GM19468 (cell line): ENCODE measurements around the gene ZNF648.
"Not testable (repeated sequence)": the region's sequence is repeated elsewhere in the genome, so short reads cannot be mapped to it uniquely, and the experiment has no call there.

Experiments used
- ATAC-seq: cut with Tn5 transposase; IDR thresholded peaks from one replicate; pipeline ENCODE4 v1.9.1; 2021; ENCODE audit warnings: mild to moderate bottlenecking, moderate library complexity, moderate number of reproducible peaks; ENCODE audit not compliant: unreplicated experiment; ENCODE audit errors: extremely low read depth

ZNF648 gene

DNA sequence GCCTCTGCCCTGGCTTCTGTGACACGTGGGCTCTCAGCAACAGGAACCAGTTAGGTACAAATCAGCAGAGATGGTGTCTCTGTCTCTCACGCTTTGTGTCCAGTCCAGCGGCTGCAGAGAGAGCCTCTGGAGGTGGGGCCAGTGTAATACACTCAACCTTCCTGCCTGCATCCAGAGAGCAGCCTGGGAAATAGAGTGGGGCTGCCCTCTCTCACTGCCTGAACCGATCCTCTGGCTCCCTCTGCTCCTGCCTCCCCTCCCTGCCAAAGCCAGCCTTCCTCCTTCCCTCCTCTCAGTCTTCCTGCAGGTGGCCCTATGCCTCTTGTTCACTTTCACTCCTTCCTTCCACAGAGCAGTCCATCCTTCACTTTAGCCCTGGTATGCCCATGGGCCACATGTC is at the start of gene ZNF648:
Gene ZNF648 (minus strand): TSS at position 119 of the 400 bp plus-strand sequence. CDS start 3,702 bp downstream, outside the sequence.
- no peak for ATAC-seq

GRCh38 chr1:182110635-182111034 is 49.1 kb upstream of the ZNF648 start:
- ATAC-seq = no peak

GRCh38 chr1:182109771-182110170 is 48.3 kb upstream of the ZNF648 start:
- no peak for ATAC-seq

GRCh38 chr1:182107209-182107608 is 45.7 kb upstream of the ZNF648 start:
- ATAC-seq = no peak

- ATAC-seq = no peak
Observed at GRCh38 chr1:182102043-182102416, 40.5 kb upstream of the ZNF648 start.

DNA sequence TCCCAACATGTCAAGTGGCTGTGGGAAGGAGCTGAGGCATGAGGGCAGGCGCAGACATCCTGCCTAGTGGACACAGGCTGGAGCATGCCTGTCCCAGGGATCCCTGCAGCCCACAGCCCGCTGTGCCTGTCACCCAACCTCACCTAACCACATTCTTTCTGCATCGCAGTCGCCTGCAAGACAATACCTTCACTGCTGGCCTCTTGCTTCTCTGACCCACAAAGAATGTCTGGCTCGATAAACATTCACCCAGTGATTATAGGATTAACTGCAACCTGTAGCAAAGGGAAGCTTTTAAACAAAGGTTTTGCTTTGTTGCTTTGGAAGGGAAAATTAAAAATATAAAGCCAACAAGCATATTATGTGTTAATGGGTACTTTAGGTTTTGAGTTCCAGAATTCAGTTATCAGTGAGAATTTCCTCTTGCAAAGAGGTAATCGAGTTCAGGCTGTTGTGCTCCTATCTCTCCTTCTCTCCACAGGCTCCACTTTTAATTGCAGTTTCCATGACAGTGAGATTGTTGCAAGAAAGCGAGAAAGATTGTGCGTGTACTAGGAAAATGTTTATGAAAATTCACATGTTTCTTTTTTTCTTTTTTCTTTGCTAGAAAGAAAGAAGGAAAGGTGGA is 40.0 kb upstream of the ZNF648 start:
- ATAC-seq = no peak

GRCh38 chr1:182098301-182098700 is 36.8 kb upstream of the ZNF648 start:
- no peak for ATAC-seq

DNA sequence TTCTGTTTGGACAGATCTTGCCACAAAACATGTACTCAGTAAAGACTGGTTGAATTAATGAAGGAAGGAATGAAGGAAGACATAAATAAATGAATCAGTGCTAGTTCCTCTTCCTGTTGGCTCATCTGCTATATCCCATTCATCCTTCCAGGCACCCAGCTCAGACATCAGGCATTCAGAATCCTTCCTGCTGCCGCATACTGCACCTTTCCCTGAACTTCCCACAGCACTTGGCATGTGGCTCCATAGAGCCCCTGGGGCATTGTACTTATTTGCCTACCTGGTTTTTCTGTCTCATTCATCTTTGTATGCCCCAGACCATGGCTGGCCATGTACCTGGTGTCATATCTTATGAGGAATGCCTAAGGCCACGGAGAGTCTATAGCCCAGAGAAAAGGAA is 34.4 kb upstream of the ZNF648 start:
- no peak for ATAC-seq

GRCh38 chr1:182094514-182095005 is 33.0 kb upstream of the ZNF648 start:
- not testable (repeated sequence) for ATAC-seq

- no peak for ATAC-seq
Observed at GRCh38 chr1:182093781-182094180, 32.3 kb upstream of the ZNF648 start.

GRCh38 chr1:182092336-182092735 is 30.8 kb upstream of the ZNF648 start:
- no peak for ATAC-seq

DNA sequence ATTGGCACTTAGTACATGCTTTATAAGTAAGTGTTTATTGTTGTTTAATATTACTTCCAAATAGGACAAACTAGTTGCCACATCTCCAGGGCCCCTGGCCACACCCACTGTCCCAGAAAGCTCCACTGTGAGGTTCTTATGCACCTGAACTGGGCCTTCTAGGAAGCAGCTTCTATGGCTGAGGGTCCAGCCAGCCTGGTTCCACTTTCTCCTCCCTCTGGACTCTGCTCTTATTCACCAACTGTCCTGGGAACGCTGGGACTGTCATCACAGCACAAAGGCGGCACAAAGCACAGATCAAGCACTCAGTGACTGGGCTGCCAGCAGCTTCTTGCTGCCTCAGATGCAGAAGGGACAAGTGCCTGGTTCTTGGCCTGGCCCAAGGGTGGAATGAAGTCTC is 29.6 kb upstream of the ZNF648 start:
- ATAC-seq = no peak

- ATAC-seq = no peak
Observed at GRCh38 chr1:182087719-182088350, 26.3 kb upstream of the ZNF648 start.

GRCh38 chr1:182087304-182087703 is 25.8 kb upstream of the ZNF648 start:
- ATAC-seq = no peak

- no peak for ATAC-seq
Observed at GRCh38 chr1:182086620-182087019, 25.1 kb upstream of the ZNF648 start.

DNA sequence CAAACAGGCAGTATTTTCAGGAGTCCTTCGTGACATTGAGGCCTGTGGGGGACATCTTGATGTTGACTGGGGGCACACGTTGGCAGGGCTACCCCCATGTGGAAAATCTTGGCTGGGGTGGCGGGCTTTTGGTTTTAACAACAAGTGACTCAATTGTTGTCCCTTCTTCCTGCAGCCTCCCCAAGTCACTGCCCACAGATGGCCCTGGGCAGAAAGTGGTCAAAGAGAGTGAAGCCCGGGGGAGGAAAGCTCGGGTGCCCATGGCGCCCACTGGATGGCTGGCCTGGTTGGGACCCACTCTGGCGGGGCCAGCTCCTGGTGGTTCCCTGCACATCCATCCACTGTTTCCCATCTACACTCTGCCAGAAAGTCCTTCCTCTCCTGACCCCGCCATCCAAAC is 24.6 kb upstream of the ZNF648 start:
- no peak for ATAC-seq

DNA sequence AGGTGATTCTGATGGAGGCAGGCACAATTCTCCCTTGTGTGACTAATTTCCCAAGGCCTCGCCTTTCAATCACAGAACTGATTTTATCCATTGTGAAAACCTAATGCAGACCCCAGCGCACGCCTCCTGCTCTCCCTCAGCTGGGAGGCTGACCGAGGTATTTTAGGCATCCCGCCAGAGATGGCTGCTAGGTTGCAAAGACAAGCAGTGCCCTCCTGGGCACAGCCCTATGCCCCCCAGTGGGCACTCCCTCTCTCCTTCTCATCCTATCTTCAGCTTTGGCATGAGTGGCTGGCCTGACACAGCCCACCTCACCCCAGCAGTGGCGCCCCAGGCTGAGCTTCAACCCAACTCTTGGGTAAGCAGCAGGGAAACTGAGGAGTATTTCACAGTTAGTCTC is 24.2 kb upstream of the ZNF648 start:
- no peak for ATAC-seq

- ATAC-seq = no peak
Observed at GRCh38 chr1:182084487-182085316, 23.2 kb upstream of the ZNF648 start.

- no peak for ATAC-seq
Observed at GRCh38 chr1:182083851-182084486, 22.5 kb upstream of the ZNF648 start.

- ATAC-seq = no peak
Observed at GRCh38 chr1:182080955-182081582, 19.6 kb upstream of the ZNF648 start.
